ENCODE data around the gene ATP8B4. TPM values are rescaled to one million over a fixed set of nuclear protein-coding genes. Genes with fewer than 3 reads are reported as not detected.

ATP8B4 gene
- total and polyA plus RNA-seq, 2 of the 8 experiments (the other 6 are each of a cell fraction or from before 2014, with no cell fraction given) = 0.17 to 0.24 TPM

GRCh38 chr15:49934487-49934886 lies 184.5 kb downstream of the ATP8B4 start:
- 96% methylated on average over 2 of the region's 2 CpGs; no CpG with 5 or more reads in 1 of the 2 experiments for WGBS, 2 experiments (ENCODE audit: extremely low coverage in 1 of 2, insufficient coverage in 1 of 2, insufficient read length in 1 of 2, insufficient replicate concordance in 2 of 2, low coverage in 1 of 2, low lambda C conversion rate in 2 of 2, missing lambda C conversion rate in 1 of 2)
- H3K36me3 ChIP-seq (ENCODE audit: control insufficient read depth in 2 of 4, insufficient read depth in 4 of 4, low read length in 3 of 4) = no peaks in the 10 kb centered on the region
- FAIRE-seq = no peak
- TF ChIP-seq BRCA1 (IDR thresholded peaks at IDR 0.05; ENCODE audit: low read depth, low read length) = no peak
- TF ChIP-seq GABPA (IDR thresholded peaks at IDR 0.05; ENCODE audit: borderline replicate concordance, insufficient read depth, low read length) = no peak
- TF ChIP-seq NRF1 (IDR thresholded peaks at IDR 0.05; ENCODE audit: low read depth, low read length) = no peak
- TF ChIP-seq TAF7 (optimal IDR thresholded peaks at IDR 0.05; ENCODE audit: borderline replicate concordance, low read depth, low read length) = no peak

More at GRCh38 chr15:49934487-49934886, 184.5 kb downstream of the ATP8B4 start:
- Histone ChIP-seq H3K4ac (replicated peaks; ENCODE audit: insufficient read length, low read depth, low read length) (no peak overlapping the region), H2AK5ac (ENCODE audit: low read depth, low read length) (no peak overlapping the region), H4K8ac (ENCODE audit: extremely low read depth, insufficient read depth, low read length) (no peak overlapping the region), H2BK5ac (ENCODE audit: low read depth, low read length) (no peak overlapping the region), H3K9ac (replicated peaks in 1 of 4; ENCODE audit: extremely low read depth in 1 of 4, low read depth in 3 of 4, low read length in 3 of 4) (no peak overlapping the region), H3K27ac (ENCODE audit: low read depth, low read length) (no peak overlapping the region), H4K91ac (replicated peaks; ENCODE audit: insufficient read length, low read length) (no peak overlapping the region), H3K23ac (ENCODE audit: insufficient read length) (no peak overlapping the region), H3K79me2 (ENCODE audit: control insufficient read depth in 1 of 2, insufficient read depth in 2 of 2, low read length in 2 of 2) (no peaks in the 10 kb centered on the region), H2BK15ac (ENCODE audit: low read length) (no peak overlapping the region), H3K4me2 (ENCODE audit: insufficient read depth in 1 of 2, low read depth in 2 of 2, low read length in 2 of 2) (no peak overlapping the region), H3K4me1 (replicated peaks in 1 of 4; ENCODE audit: control insufficient read depth in 3 of 4, insufficient read depth in 4 of 4, low read length in 3 of 4) (no peaks in the 10 kb centered on the region), H2AFZ (ENCODE audit: low read length) (no peak overlapping the region), H4K20me1 (replicated peaks in 1 of 2; ENCODE audit: control insufficient read depth in 1 of 2, insufficient read depth in 2 of 2, low read length in 2 of 2) (no peaks in the 10 kb centered on the region), H3K18ac (ENCODE audit: extremely low read depth, low read length) (no peak overlapping the region), H3K14ac (ENCODE audit: insufficient read length) (no peak overlapping the region), H3K4me3 (ENCODE audit: extremely low read depth in 1 of 4, insufficient read depth in 2 of 4, low read depth in 3 of 4, low read length in 4 of 4) (no peak overlapping the region), H4K5ac (ENCODE audit: insufficient read length, low read depth, low read length) (no peak overlapping the region), H3K9me3 (ENCODE audit: insufficient read depth in 2 of 2, low read depth in 1 of 2, low read length in 1 of 2) (no peaks in the 10 kb centered on the region), H2BK12ac (ENCODE audit: low read depth, low read length) (no peak overlapping the region), H2BK20ac (ENCODE audit: low read length) (no peak overlapping the region), H3K56ac (replicated peaks; ENCODE audit: insufficient read length, low read depth, low read length) (no peak overlapping the region), H3K79me1 (ENCODE audit: low read depth, low read length) (no peaks in the 10 kb centered on the region), H3K27me3 (replicated peaks in 1 of 4; ENCODE audit: control insufficient read depth in 3 of 4, extremely low read depth in 1 of 4, insufficient read depth in 3 of 4, low read length in 3 of 4) (peaks cover 0 to 1% (median 0%) of the 10 kb centered on the region in 4 experiments; a peak in 2 of 7 replicates), H2BK120ac (replicated peaks; ENCODE audit: low read depth, low read length) (no peak overlapping the region), H3K23me2 (ENCODE audit: low read depth, low read length) (no peaks in the 10 kb centered on the region)
- ChIA-PET CTCF (ENCODE audit: partially characterized antibody) (no interaction called here), POLR2A (ENCODE audit: partially characterized antibody) (no interaction called here)
- DNase-seq (ENCODE audit: low read depth in 1 of 2, low spot score in 2 of 2) = no peak
